HEK293 (cell line): Measurements from ENCODE around the gene CNTLN.

Experiments
- CTCF ChIA-PET: fragments of 350-600 bp; formaldehyde crosslinking; extraction: SDS; loops from one replicate; lab custom pipeline; 2021; ENCODE audit warnings: antibody characterized with exemption; lab: Yijun Ruan, JAX
- POLR2A ChIA-PET: fragments of 300-600 bp; formaldehyde crosslinking; extraction: SDS; loops from one replicate; lab custom pipeline; 2020; ENCODE audit warnings: antibody characterized with exemption, inconsistent platforms; lab: Yijun Ruan, JAX
- H3K27ac ChIP-seq: fragments of 200-500 bp; sonication (Bioruptor generic); 2 replicates; pipeline ENCODE4 v1.5.1; 2014; ENCODE audit warnings: low read depth, low read length, control low read depth, inconsistent platforms; ENCODE audit errors: extremely low read depth
- H3K36me3 ChIP-seq, 2 experiments: fragments of 200-500 bp in 1 of 2; sonication (Bioruptor generic) in 1 of 2; 1 replicate in 1 of 2; 2 replicates in 1 of 2; pipeline ENCODE4 v1.5.1; 2014 to 2017; ENCODE audit warnings: inconsistent platforms in 2 of 2, low read length in 2 of 2; ENCODE audit not compliant: control insufficient read depth in 2 of 2, insufficient read depth in 1 of 2
- H3K4me1 ChIP-seq: fragments of 200-500 bp; sonication (Bioruptor generic); 2 replicates; pipeline ENCODE4 v1.5.1; 2014; ENCODE audit warnings: mild to moderate bottlenecking, low read length, inconsistent platforms; ENCODE audit not compliant: control insufficient read depth, insufficient read depth
- H3K4me3 ChIP-seq: 2 replicates; pipeline ENCODE4 v1.5.1; 2011; ENCODE audit warnings: low read depth, mild to moderate bottlenecking, control low read depth, low read length, moderate library complexity
- H3K9me3 ChIP-seq: fragments of 200-500 bp; sonication (Bioruptor generic); 2 replicates; pipeline ENCODE4 v1.5.1; 2014; ENCODE audit warnings: low read depth, low read length, inconsistent platforms; ENCODE audit not compliant: control insufficient read depth, insufficient read depth
- GLIS2 ChIP-seq: fragments of 450-650 bp; formaldehyde crosslinking; IDR thresholded peaks from 2 replicates; pipeline ENCODE4 v1.5.1; 2016; ENCODE audit warnings: missing biosample characterization, missing genetic modification characterization
- KLF17 ChIP-seq: fragments of 450-650 bp; formaldehyde crosslinking; IDR thresholded peaks from 2 replicates; pipeline ENCODE4 v1.5.1; 2016; ENCODE audit warnings: missing biosample characterization, missing genetic modification characterization
- RBAK ChIP-seq: fragments of 450-650 bp; formaldehyde crosslinking; IDR thresholded peaks from 2 replicates; pipeline ENCODE4 v1.5.1; 2016; ENCODE audit warnings: missing biosample characterization, missing genetic modification characterization
- SCRT2 ChIP-seq: fragments of 450-650 bp; formaldehyde crosslinking; IDR thresholded peaks from 2 replicates; pipeline ENCODE4 v1.5.1; 2016; ENCODE audit warnings: missing biosample characterization, missing genetic modification characterization
- SP7 ChIP-seq: fragments of 450-650 bp; formaldehyde crosslinking; IDR thresholded peaks from 2 replicates; pipeline ENCODE4 v1.5.1; 2016; ENCODE audit warnings: missing biosample characterization, missing genetic modification characterization
- TSHZ1 ChIP-seq: fragments of 450-650 bp; formaldehyde crosslinking; IDR thresholded peaks from 2 replicates; pipeline ENCODE4 v1.5.1; 2016; ENCODE audit warnings: missing biosample characterization, missing genetic modification characterization, borderline replicate concordance
- WT1 ChIP-seq: fragments of 450-650 bp; formaldehyde crosslinking; IDR thresholded peaks from 2 replicates; pipeline ENCODE4 v1.5.1; 2016; ENCODE audit warnings: missing biosample characterization, missing genetic modification characterization
- YY2 ChIP-seq: fragments of 450-650 bp; formaldehyde crosslinking; IDR thresholded peaks from 2 replicates; pipeline ENCODE4 v1.5.1; 2016; ENCODE audit warnings: missing biosample characterization, missing genetic modification characterization
- ZBTB20 ChIP-seq: fragments of 450-650 bp; formaldehyde crosslinking; IDR thresholded peaks from 2 replicates; pipeline ENCODE4 v1.5.1; 2016; ENCODE audit warnings: missing biosample characterization, missing genetic modification characterization
- ZBTB26 ChIP-seq: fragments of 450-650 bp; formaldehyde crosslinking; optimal IDR thresholded peaks from 2 replicates; pipeline ENCODE3; 2016; ENCODE audit warnings: missing biosample characterization, mild to moderate bottlenecking, missing genetic modification characterization
- ZBTB48 ChIP-seq: fragments of 450-650 bp; formaldehyde crosslinking; IDR thresholded peaks from 2 replicates; pipeline ENCODE4 v1.5.1; 2016; ENCODE audit warnings: missing biosample characterization, missing genetic modification characterization
- ZBTB7A ChIP-seq: fragments of 450-650 bp; formaldehyde crosslinking; IDR thresholded peaks from 2 replicates; pipeline ENCODE4 v1.5.1; 2016; ENCODE audit warnings: low read depth, missing biosample characterization, missing genetic modification characterization
- ZNF10 ChIP-seq: fragments of 450-650 bp; formaldehyde crosslinking; IDR thresholded peaks from 2 replicates; pipeline ENCODE4 v1.5.1; 2017; ENCODE audit warnings: missing biosample characterization, missing genetic modification characterization
- ZNF138 ChIP-seq: fragments of 450-650 bp; formaldehyde crosslinking; IDR thresholded peaks from 2 replicates; pipeline ENCODE4 v1.5.1; 2016; ENCODE audit warnings: missing biosample characterization, missing genetic modification characterization, borderline replicate concordance
- ZNF155 ChIP-seq: fragments of 450-650 bp; formaldehyde crosslinking; IDR thresholded peaks from 2 replicates; pipeline ENCODE4 v1.5.1; 2016; ENCODE audit warnings: missing biosample characterization, missing genetic modification characterization
- ZNF16 ChIP-seq: fragments of 450-650 bp; formaldehyde crosslinking; IDR thresholded peaks from 2 replicates; pipeline ENCODE4 v1.5.1; 2016; ENCODE audit warnings: low read depth, missing biosample characterization, missing genetic modification characterization
- ZNF174 ChIP-seq: fragments of 450-650 bp; formaldehyde crosslinking; IDR thresholded peaks from 2 replicates; pipeline ENCODE4 v1.5.0; 2017; ENCODE audit warnings: missing biosample characterization, mild to moderate bottlenecking, missing genetic modification characterization
- ZNF202 ChIP-seq: fragments of 450-650 bp; formaldehyde crosslinking; IDR thresholded peaks from 2 replicates; pipeline ENCODE4 v1.5.1; 2016; ENCODE audit warnings: missing biosample characterization, missing genetic modification characterization, borderline replicate concordance
- ZNF398 ChIP-seq: fragments of 450-650 bp; formaldehyde crosslinking; IDR thresholded peaks from 2 replicates; pipeline ENCODE4 v1.5.1; 2017; ENCODE audit warnings: missing biosample characterization, missing genetic modification characterization
- ZNF423 ChIP-seq: fragments of 450-650 bp; formaldehyde crosslinking; IDR thresholded peaks from 2 replicates; pipeline ENCODE4 v1.5.1; 2016; ENCODE audit warnings: missing biosample characterization, missing genetic modification characterization
- ZNF501 ChIP-seq: fragments of 450-650 bp; formaldehyde crosslinking; IDR thresholded peaks from 2 replicates; pipeline ENCODE4 v1.5.1; 2016; ENCODE audit warnings: missing biosample characterization, missing genetic modification characterization
- ZNF621 ChIP-seq: fragments of 450-650 bp; formaldehyde crosslinking; IDR thresholded peaks from 2 replicates; pipeline ENCODE4 v1.5.1; 2017; ENCODE audit warnings: missing biosample characterization, missing genetic modification characterization
- ZNF76 ChIP-seq: fragments of 450-650 bp; formaldehyde crosslinking; IDR thresholded peaks from 2 replicates; pipeline ENCODE4; 2016; ENCODE audit warnings: low read depth, missing biosample characterization, missing genetic modification characterization, borderline replicate concordance
- ZSCAN5A ChIP-seq: fragments of 450-650 bp; formaldehyde crosslinking; IDR thresholded peaks from 2 replicates; pipeline ENCODE4 v1.5.1; 2016; ENCODE audit warnings: missing biosample characterization, missing genetic modification characterization
- ZXDB ChIP-seq: fragments of 450-650 bp; formaldehyde crosslinking; IDR thresholded peaks from 2 replicates; pipeline ENCODE4 v1.5.1; 2016; ENCODE audit warnings: missing biosample characterization, missing genetic modification characterization
- TF ChIP-seq, protein P1 (sequence below): fragments of 450-650 bp; formaldehyde crosslinking; IDR thresholded peaks from 2 replicates; pipeline ENCODE4 v1.5.1; 2016; ENCODE audit warnings: missing biosample characterization, missing genetic modification characterization

CNTLN gene

DNA sequence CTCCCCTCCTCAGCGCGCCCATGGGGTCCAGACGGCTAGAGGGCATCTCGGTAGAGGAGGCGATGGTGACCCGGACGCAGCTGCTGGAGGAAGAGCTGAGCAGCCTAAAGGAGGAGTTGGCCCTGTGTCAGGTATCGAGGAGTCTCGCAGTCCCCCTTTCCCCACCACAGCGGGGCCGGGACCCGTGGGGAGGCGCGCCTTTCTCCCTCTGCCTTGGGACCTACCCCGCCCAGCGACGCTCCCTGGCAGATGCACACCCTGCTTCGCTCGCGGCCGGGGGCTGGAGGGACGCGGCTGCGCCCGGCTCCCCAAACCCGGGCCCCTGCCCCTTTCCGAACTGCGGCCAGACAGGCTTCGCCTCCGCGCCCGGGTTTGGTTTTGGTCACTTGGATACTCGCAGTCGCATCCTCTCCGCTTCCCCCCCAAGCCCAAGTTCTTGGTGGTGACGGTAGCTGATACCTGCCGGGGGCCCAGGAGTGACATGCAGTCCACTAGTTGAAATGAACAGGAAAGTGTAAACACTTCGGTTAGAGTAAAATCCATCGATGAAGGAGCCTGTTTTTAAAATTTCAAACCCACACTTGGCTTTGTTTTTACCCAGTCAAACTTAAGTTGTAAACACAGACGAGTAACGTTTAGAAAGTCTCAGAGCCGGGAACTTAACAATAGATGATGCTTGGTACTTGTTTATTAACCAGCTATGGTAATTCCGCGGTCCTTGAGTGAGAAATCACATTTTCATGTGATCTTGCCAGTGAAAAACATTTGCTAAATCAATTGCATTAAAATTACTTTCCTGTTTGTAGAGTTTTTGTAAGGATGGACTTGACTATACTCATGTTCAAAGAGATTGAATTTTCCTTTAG, 688 bp downstream of the CNTLN start:
- peak overlapping the region; percentile 85 for H3K27ac ChIP-seq
- no peaks in the 10 kb centered on the region for H3K9me3 ChIP-seq
- H3K4me1 ChIP-seq: no peaks in the 10 kb centered on the region
- peak overlapping the region; percentile 99 for H3K4me3 ChIP-seq
- CTCF ChIA-PET: interaction anchor here (1.5 kb wide), 1 partner anchor 328 kb away, joined by 4 read pairs; no protein-coding TSS in a partner anchor
- POLR2A ChIA-PET: interaction anchor here (1.0 to 1.4 kb wide), 2 partner anchors 26 to 177 kb away, joined by 3 read pairs; no protein-coding TSS in a partner anchor
- peaks cover 0 to 6% of the 10 kb centered on the region in 2 experiments; a peak in 2 of 3 replicates for H3K36me3 ChIP-seq
- no peak for TF ChIP-seq ZNF621 (tag by site-specific recombination)
- no peak for TF ChIP-seq SCRT2
- peak; percentile 79 for TF ChIP-seq ZBTB20 (tag by site-specific recombination)
- TF ChIP-seq, protein P1, sequence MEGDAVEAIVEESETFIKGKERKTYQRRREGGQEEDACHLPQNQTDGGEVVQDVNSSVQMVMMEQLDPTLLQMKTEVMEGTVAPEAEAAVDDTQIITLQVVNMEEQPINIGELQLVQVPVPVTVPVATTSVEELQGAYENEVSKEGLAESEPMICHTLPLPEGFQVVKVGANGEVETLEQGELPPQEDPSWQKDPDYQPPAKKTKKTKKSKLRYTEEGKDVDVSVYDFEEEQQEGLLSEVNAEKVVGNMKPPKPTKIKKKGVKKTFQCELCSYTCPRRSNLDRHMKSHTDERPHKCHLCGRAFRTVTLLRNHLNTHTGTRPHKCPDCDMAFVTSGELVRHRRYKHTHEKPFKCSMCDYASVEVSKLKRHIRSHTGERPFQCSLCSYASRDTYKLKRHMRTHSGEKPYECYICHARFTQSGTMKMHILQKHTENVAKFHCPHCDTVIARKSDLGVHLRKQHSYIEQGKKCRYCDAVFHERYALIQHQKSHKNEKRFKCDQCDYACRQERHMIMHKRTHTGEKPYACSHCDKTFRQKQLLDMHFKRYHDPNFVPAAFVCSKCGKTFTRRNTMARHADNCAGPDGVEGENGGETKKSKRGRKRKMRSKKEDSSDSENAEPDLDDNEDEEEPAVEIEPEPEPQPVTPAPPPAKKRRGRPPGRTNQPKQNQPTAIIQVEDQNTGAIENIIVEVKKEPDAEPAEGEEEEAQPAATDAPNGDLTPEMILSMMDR (tag by site-specific recombination): peak; percentile 32; the same call in 1 of the 2 replicates
- peak; percentile 78 for TF ChIP-seq ZBTB26 (tag by site-specific recombination)
- no peak for TF ChIP-seq ZNF155 (tag by site-specific recombination)
- TF ChIP-seq WT1: no peak
- TF ChIP-seq TSHZ1 (tag by site-specific recombination): 0 out of 2 replicates have a peak, but pooled peaks have one; percentile 4
- TF ChIP-seq ZNF423 (tag by site-specific recombination): no peak
- TF ChIP-seq YY2 (tag by site-specific recombination): 0 out of 2 replicates have a peak, but pooled peaks have one; percentile 8
- TF ChIP-seq ZNF501: peak; percentile 61
- TF ChIP-seq GLIS2: peak; percentile 55; the same call in 1 of the 2 replicates
- TF ChIP-seq SP7 (tag by site-specific recombination): 0 out of 2 replicates have a peak, but pooled peaks have one; percentile 4
- TF ChIP-seq ZXDB: 0 out of 2 replicates have a peak, but pooled peaks have one; percentile 18
- no peak for TF ChIP-seq ZNF174 (tag by site-specific recombination)
- TF ChIP-seq ZNF10 (tag by site-specific recombination): 0 out of 2 replicates have a peak, but pooled peaks have one; percentile 1
- no peak for TF ChIP-seq ZBTB7A
- TF ChIP-seq RBAK (tag by site-specific recombination): no peak
- TF ChIP-seq ZBTB48 (tag by site-specific recombination): peak; percentile 88
- no peak for TF ChIP-seq ZNF138
- TF ChIP-seq ZNF76 (tag by site-specific recombination): no peak
- TF ChIP-seq ZSCAN5A (tag by site-specific recombination): no peak
- peak; percentile 42; the same call in 1 of the 2 replicates for TF ChIP-seq ZNF202 (tag by site-specific recombination)
- peak; percentile 69 for TF ChIP-seq ZNF398 (tag by site-specific recombination)
- TF ChIP-seq KLF17 (tag by site-specific recombination): 0 out of 2 replicates have a peak, but pooled peaks have one; percentile 73
- no peak for TF ChIP-seq ZNF16
